NCI-H526 (cell line): Measurements from ENCODE around the gene GOLGA1.

Source experiments
- DNase-seq, 2 experiments: peaks; one replicate each; lab custom pipeline; 2025; lab: John Stamatoyannopoulos, UW

The GOLGA1 gene

DNA sequence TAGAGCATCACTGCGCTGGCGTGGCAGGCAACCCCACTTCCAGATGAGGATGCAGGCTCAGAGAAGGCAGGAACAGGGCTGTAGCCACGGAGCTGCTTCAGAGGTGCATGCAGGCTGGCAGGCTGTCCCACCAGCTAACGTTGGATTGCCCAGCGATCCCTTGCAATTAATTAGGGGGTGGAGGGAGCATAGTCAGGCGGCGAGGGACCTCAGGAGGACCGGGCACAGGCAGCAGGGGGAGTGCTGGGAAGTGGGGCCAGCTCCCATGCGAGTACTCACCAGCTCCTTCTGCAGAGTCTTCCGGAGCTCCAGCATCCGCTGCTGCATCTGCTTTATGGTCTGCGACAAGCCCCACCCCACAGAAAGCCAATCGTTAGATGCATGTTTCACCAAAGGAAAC, 58.7 kb downstream of the GOLGA1 start:
- no peak for DNase-seq

GRCh38 chr9:124881138-124881743, 59.6 kb downstream of the GOLGA1 start:
- DNase-seq = no peak

GRCh38 chr9:124880501-124880900, 60.4 kb downstream of the GOLGA1 start:
- peak in 1 of 2 experiments; percentile 32 for DNase-seq

DNA sequence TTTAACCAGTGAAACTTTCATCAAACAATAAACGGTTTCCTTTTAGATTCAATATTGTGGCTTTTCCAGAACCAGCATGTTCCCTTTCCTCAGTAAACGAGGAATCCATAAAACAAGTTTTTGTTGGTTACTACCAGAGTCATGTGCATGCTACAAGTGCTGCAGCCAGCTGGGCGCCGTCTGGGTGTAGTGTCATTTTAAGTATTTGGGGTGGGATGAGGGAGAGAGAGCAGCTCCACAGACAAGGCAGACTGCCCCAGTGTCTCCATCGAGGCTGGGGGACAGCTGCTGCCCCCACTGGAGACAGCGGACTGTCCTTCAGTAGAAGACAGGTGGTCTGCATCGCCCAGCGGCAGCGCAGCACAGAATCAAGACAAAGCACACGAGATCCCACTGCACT, 61.7 kb downstream of the GOLGA1 start:
- no peak for DNase-seq

GRCh38 chr9:124878518-124878917, 62.4 kb downstream of the GOLGA1 start:
- no peak for DNase-seq

GRCh38 chr9:124878021-124878420, 62.9 kb downstream of the GOLGA1 start:
- DNase-seq = no peak

DNA sequence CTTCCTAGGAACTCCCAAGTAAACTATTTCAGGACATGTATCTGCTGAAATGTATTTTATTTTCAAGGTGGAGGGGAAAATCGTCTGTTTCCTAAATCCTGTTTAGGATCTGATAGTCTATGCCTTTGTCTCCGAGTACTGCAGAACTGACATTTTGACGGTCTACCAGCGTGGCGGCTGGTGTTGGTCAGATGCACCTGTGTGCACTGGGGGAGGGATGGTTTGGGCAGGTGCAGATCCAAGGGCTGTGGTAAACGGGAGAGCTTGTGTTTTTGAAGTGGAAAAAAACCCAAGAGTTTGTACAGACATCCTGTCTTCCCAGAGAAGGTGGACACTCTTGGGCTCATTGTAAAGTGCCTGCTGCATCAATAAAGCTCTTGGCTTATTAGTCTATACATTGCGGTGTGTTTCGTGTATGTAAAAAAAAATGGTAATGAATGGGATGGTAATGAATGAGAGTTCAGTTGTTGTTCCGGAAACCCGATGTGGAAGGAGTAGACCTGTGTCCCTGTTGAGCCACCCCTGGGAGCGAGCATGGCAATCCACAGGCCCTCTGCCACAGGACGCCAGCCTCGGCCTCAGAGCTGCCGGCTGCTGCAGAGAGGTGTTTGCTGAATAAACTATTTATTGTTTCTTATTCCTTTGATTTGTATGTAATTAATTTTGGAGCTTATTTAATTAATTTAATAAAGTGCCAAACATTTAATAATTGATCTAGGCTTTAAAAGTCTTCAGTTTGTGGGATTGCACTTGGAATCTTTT, 63.7 kb downstream of the GOLGA1 start:
- no peak for DNase-seq

GRCh38 chr9:124875501-124875900, 65.4 kb downstream of the GOLGA1 start:
- no peak for DNase-seq

- DNase-seq = no peak
Measured at GRCh38 chr9:124873664-124874063, 67.2 kb downstream of the GOLGA1 start.

DNA sequence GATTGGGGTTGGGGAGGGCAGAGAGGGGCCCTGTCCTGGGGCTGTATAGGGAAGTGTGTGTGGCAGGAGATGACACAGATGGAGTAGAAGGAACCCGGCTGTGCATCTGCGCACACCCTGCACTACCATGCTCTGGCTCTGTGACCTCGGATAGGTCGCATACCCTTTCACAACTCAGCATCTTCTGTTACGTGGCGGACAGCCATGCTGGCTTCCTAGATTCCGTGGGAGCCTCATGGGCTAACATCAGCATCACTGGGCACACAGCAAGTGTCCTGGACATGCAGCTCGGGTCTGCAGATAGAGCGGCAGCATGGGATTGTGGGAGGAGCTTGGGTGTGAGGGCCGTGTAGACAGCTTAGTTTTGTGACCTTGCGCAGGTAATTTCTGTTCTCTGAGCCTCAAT, 69.7 kb downstream of the GOLGA1 start:
- no peak for DNase-seq

- DNase-seq = no peak
Measured at GRCh38 chr9:124870723-124871122, 70.2 kb downstream of the GOLGA1 start.

DNA sequence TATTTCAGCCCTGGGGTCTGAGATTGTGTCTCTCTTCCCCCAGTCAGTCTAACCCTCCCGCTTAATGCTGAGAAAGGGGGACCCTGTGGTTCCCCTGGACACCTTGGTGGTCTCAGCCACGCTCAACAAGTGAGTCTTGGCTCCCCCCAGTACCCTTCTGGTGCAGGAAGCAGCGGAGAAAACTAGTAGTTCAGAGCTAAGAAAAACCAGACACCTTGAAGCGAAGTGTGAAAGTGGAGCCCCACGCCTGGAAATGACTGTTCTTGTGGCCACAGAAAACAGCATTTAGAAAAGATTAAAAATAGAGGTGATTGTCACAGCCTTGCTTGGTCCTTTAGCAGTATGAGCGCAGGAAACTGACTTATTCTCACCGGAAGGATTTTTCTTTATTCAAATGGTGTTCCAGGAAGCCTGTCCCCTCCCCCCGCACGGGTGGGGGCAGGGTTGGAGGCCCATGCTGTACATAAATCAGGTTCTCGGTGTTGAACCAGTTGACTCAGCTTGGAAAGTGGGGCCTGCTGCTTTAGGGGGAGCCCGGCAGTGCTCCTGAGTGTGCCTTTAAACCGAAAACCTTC, 70.8 kb downstream of the GOLGA1 start:
- DNase-seq = peak in 1 of 2 experiments; percentile 12

DNA sequence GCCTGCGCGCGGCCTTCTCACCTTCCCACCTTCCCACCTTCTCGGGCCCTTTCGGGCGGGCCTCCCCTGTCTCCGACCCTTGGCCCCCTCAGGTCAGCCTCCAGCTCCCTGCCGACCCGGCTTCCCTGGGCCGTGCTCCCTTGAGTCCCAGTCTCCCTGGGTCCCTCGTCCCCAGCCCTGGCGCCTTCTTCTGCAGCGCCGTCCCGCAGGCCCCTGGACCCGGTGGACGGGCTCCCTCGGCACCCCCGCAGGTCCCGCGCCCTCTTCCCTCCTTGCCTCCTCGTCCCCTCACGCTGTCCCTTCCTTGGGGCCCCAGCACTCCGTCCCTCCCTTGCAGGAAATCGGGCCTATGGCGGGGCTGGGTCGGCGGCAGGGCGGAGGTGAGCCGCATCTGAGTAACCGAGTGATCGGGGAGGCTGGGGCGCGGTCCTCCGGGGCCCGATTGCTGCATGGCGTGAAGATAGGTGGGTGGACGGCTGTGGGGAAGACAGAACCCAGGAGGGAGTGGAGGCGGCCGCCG, 71.4 kb downstream of the GOLGA1 start:
- peak in 1 of 2 experiments; percentile 25 for DNase-seq

DNA sequence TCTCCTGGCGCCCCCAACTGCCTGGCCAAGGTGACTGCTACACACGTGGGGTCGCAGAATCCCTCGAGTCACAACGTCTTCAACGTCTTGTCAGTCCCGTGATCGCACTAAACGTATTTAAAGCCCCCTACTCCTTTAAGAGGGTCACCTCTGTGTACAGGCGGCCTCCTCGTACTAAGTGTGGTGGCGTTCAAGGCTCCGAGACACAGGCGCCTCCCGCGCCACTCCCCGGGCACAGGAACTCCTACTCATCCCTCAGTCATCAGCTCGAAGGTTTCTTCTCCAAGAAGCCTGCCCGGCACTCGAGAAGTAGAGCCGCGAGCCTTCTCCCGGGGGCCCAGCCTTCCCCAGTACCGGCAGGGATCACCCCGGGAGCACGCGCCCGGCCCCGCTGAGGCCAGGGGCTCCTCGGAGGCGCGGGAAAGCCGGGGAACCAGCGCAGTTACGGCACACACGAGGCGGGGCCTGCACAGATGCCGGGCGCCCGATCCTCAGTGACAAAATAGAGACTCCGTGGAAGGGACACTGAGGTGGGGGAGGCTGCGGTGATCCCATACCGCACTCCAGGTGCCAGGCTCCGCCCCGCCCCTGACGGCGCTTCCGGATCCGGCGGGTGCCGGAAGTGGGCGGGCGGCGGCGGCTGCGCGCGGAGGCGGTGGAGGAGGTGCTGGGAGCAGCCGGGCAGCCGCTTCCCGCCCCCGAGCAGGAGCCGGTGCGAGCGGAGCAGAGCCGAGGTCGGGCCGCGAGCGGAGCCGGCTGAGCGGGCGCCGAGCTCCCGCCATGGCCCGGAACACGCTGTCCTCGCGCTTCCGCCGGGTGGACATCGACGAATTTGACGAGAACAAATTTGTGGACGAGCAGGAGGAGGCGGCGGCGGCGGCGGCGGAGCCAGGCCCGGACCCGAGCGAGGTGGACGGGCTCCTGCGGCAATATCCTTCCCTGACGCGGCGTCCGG, 72.1 kb downstream of the GOLGA1 start:
- DNase-seq = peak in 1 of 2 experiments; percentile 84

GRCh38 chr9:124863371-124863871, 77.5 kb downstream of the GOLGA1 start:
- DNase-seq = no peak

GRCh38 chr9:124861342-124862229, 79.3 kb downstream of the GOLGA1 start, which contains the start of the genes ARPC5L and RPL35:
Gene ARPC5L, plus strand, starts transcription at chr9:124862130. Its CDS starts 7,161 bp downstream, at chr9:124869291.
Gene RPL35, minus strand, starts transcription at chr9:124861957. Its CDS starts 45 bp downstream, at chr9:124861912.
- DNase-seq = peak; percentile 73 to 93

- no peak for DNase-seq
Measured at GRCh38 chr9:124860582-124861341, 80.1 kb downstream of the GOLGA1 start.

- no peak for DNase-seq
Measured at GRCh38 chr9:124859803-124860581, 80.9 kb downstream of the GOLGA1 start.
